Caco-2 (cell line): ENCODE measurements around the gene RRAS2. TPM values are rescaled to one million over a fixed set of nuclear protein-coding genes. Genes with fewer than 3 reads are reported as not detected.

Experiments used
- BruUV-seq: library from RNA; stranded (reverse); fragments of 400-500 nt; replicated peaks from 2 replicates; lab custom pipeline; 2021; lab: Mats Ljungman, UMichigan
- CTCF ChIA-PET: fragments of 300-600 bp; sonication (Branson Sonifier 250); formaldehyde crosslinking; loops from one replicate; lab custom pipeline; 2022; ENCODE audit warnings: antibody characterized with exemption; lab: Charles Lee
- POLR2A ChIA-PET: fragments of 300-600 bp; sonication (Branson Sonifier 250); formaldehyde crosslinking; loops from one replicate; lab custom pipeline; 2022; ENCODE audit warnings: antibody characterized with exemption; lab: Charles Lee
- DNase-seq, 2 experiments: peaks; one replicate each; pipeline versions ENCODE4 v3.0.0 to v3.0.0-alpha.2; 2020 to 2022
- H3K27me3 ChIP-seq: replicated peaks from 2 replicates; pipeline ENCODE4 v1.6.0; 2011; ENCODE audit warnings: low read length; ENCODE audit not compliant: control insufficient read depth, insufficient read depth
- H3K36me3 ChIP-seq: 2 replicates; pipeline ENCODE4 v1.5.1; 2011; ENCODE audit warnings: low read length; ENCODE audit not compliant: control insufficient read depth, insufficient read depth
- H3K4me1 ChIP-seq: fragments of 250-450 bp; sonication (Bioruptor Pico); 2 replicates; pipeline ENCODE4 v1.5.1; 2020; ENCODE audit warnings: mild to moderate bottlenecking
- H3K4me3 ChIP-seq: 2 replicates; pipeline ENCODE4 v1.5.1; 2011; ENCODE audit warnings: low read depth, mild to moderate bottlenecking, control low read depth, low read length
- H3K9me3 ChIP-seq: fragments of 250-450 bp; sonication (Bioruptor Pico); 2 replicates; pipeline ENCODE4 v1.5.1; 2020; ENCODE audit warnings: mild to moderate bottlenecking, moderate library complexity
- H3K27ac Mint-ChIP-seq: one replicate; pipeline ENCODE4 v1.8.0; 2022; ENCODE audit warnings: mixed read lengths; ENCODE audit not compliant: unreplicated experiment
- H3K27me3 Mint-ChIP-seq: one replicate; pipeline ENCODE4 v1.8.0; 2022; ENCODE audit warnings: mixed read lengths; ENCODE audit not compliant: insufficient read depth, unreplicated experiment
- H3K36me3 Mint-ChIP-seq: one replicate; pipeline ENCODE4 v1.8.0; 2022; ENCODE audit warnings: mild to moderate bottlenecking, mixed read lengths; ENCODE audit not compliant: insufficient read depth, unreplicated experiment
- H3K4me1 Mint-ChIP-seq: one replicate; pipeline ENCODE4 v1.8.0; 2022; ENCODE audit warnings: low read depth, mixed read lengths; ENCODE audit not compliant: unreplicated experiment
- H3K4me3 Mint-ChIP-seq: one replicate; pipeline ENCODE4 v1.8.0; 2022; ENCODE audit warnings: mild to moderate bottlenecking, moderate library complexity, mixed read lengths; ENCODE audit not compliant: unreplicated experiment
- H3K9me3 Mint-ChIP-seq: one replicate; pipeline ENCODE4 v1.8.0; 2022; ENCODE audit warnings: mixed read lengths; ENCODE audit not compliant: unreplicated experiment
- intact Hi-C: fragments of 100-400 bp; cut with micrococcal nuclease; formaldehyde crosslinking; loops from one replicate; pipeline ENCODE4 v1.10.0; 2022; ENCODE audit not compliant: unreplicated experiment
- total RNA-seq: library from RNA; stranded (reverse); gene quantifications from 2 replicates; pipeline ENCODE4 v1.2.3, GENCODE V29; 2022
- TF ChIP-seq, protein P1 (sequence below), 2 experiments: fragments of 200-600 bp in 1 of 2; IDR thresholded peaks; 1 replicate in 1 of 2; 2 replicates in 1 of 2; pipeline versions ENCODE4 v1.5.1 to v1.8.0; 2011 to 2022; ENCODE audit warnings: antibody characterized with exemption in 1 of 2, control low read depth in 1 of 2, inconsistent platforms in 1 of 2, low read depth in 1 of 2, low read length in 1 of 2, mild to moderate bottlenecking in 1 of 2, moderate library complexity in 1 of 2; ENCODE audit not compliant: insufficient read depth in 1 of 2, severe bottlenecking in 1 of 2, unreplicated experiment in 1 of 2

The RRAS2 gene
- total RNA-seq, 1 experiment from 2014 or later, result 94.7 TPM

DNA sequence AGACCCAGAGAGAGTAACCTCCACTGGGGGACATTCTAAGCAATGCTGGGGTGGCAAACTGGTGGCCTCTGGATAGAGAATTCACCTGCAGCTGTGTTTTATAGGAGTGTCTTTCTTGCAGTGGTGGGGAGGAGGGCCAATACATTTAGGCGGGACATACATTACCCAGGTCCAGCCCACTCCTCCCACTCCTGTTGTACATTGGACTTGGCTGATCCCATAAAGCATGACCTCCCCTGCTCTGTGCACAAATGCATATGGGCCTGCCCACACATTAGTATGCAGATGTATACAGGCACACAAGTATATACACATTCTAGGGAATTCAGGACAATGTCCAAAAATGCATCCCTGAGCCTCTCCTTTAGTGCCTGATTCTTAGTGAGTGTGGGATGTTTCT lies 99.1 kb downstream of the RRAS2 start:
- ChIA-PET POLR2A (no interaction called here), CTCF (no interaction called here)
- Mint-ChIP-seq H3K27ac (no peak overlapping the region), H3K36me3 (peaks cover 69% of the 10 kb centered on the region), H3K4me3 (no peak overlapping the region), H3K9me3 (no peaks in the 10 kb centered on the region), H3K27me3 (no peaks in the 10 kb centered on the region), H3K4me1 (peaks cover 31% of the 10 kb centered on the region)
- H3K27me3 ChIP-seq, result no peaks in the 10 kb centered on the region
- BruUV-seq, result no TSS peak
- TF ChIP-seq, protein P1, sequence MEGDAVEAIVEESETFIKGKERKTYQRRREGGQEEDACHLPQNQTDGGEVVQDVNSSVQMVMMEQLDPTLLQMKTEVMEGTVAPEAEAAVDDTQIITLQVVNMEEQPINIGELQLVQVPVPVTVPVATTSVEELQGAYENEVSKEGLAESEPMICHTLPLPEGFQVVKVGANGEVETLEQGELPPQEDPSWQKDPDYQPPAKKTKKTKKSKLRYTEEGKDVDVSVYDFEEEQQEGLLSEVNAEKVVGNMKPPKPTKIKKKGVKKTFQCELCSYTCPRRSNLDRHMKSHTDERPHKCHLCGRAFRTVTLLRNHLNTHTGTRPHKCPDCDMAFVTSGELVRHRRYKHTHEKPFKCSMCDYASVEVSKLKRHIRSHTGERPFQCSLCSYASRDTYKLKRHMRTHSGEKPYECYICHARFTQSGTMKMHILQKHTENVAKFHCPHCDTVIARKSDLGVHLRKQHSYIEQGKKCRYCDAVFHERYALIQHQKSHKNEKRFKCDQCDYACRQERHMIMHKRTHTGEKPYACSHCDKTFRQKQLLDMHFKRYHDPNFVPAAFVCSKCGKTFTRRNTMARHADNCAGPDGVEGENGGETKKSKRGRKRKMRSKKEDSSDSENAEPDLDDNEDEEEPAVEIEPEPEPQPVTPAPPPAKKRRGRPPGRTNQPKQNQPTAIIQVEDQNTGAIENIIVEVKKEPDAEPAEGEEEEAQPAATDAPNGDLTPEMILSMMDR (IDR thresholded peaks at IDR 0.05; ENCODE audit: insufficient read depth in 1 of 2, low read depth in 1 of 2, low read length in 1 of 2, severe bottlenecking in 1 of 2, unreplicated experiment in 1 of 2), result no peak
- H3K4me3 ChIP-seq, result no peak overlapping the region
- no peaks in the 10 kb centered on the region for H3K9me3 ChIP-seq
- H3K4me1 ChIP-seq, result peaks cover 47% of the 10 kb centered on the region
- no peak for DNase-seq
- intact Hi-C loops, result no loop called here
- peaks cover 5% of the 10 kb centered on the region; the same call in 1 of the 2 replicates for H3K36me3 ChIP-seq

DNA sequence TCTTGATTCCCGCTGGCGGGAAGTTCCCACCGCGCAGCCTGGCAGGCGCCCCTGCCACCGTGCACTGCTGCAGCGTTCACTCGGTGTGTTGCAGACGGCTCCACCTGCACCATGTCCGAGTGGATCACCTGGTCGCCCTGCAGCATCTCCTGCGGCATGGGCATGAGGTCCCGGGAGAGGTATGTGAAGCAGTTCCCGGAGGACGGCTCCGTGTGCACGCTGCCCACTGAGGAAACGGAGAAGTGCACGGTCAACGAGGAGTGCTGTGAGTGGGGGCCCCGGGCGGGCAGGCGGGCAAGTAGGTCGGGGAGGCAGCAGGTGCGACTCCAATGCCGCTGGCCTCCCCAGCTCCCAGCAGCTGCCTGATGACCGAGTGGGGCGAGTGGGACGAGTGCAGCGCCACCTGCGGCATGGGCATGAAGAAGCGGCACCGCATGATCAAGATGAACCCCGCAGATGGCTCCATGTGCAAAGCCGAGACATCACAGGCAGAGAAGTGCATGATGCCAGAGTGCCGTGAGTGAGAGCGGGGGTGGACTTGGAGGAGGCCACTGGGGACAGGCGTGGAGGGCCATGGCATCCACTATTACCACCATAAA lies 99.7 kb downstream of the RRAS2 start:
- POLR2A ChIA-PET, result no interaction called here
- CTCF ChIA-PET, result interaction anchor here (1.3 to 1.6 kb wide), 3 partner anchors 49 to 304 kb away, joined by 4 to 9 read pairs (median 5); partner anchors contain the start of gene SPON1
- H3K27me3 Mint-ChIP-seq, result no peaks in the 10 kb centered on the region
- Histone ChIP-seq H3K36me3 (peaks cover 5% of the 10 kb centered on the region; the same call in 1 of the 2 replicates), H3K4me1 (peaks cover 52% of the 10 kb centered on the region), H3K4me3 (no peak overlapping the region), H3K27me3 (no peaks in the 10 kb centered on the region), H3K9me3 (no peaks in the 10 kb centered on the region)
- H3K4me1 Mint-ChIP-seq, result peaks cover 37% of the 10 kb centered on the region
- TF ChIP-seq, protein P1 (IDR thresholded peaks at IDR 0.05; ENCODE audit: insufficient read depth in 1 of 2, low read depth in 1 of 2, low read length in 1 of 2, severe bottlenecking in 1 of 2, unreplicated experiment in 1 of 2), result no peak
- peaks cover 69% of the 10 kb centered on the region for H3K36me3 Mint-ChIP-seq
- no peak for DNase-seq
- no TSS peak for BruUV-seq
- H3K9me3 Mint-ChIP-seq, result no peaks in the 10 kb centered on the region
- H3K4me3 Mint-ChIP-seq, result no peak overlapping the region
- peak overlapping the region; percentile 90 for H3K27ac Mint-ChIP-seq
- intact Hi-C loops, result no loop called here

DNA sequence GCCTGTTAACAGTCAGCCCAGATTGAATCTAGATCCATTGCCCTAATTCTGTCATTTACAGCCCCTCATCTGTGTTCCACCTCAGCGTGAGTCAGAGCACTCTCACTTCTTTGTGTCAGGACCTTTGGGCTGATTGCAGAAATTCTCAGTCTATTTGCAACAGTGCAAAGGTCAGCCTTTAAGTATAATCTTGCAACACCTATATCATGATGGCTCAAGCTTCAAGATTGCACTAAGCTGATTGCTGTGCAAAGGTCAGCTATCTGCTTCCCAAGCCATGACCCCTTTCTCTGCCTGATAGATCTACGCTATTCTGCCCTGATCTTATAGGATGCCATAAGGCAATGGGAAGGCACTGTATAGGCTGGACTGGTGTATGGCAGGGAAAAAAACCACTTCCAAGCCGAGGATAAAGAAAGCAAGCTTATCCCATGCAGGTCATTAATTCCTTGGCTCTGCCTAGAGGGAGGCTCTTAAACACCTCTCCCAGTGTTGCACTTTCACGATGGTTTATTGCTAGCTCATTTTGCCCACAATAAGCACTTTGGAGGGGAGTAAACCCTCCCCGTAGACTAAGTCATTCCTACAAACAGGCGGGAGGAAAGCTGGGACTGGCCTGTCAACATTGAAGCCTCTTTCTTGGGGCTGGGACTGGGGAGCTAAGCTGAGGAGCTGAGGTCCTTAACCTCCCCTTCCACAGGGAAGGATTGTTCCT lies 100.6 kb downstream of the RRAS2 start:
- Histone ChIP-seq H3K9me3 (no peaks in the 10 kb centered on the region), H3K27me3 (no peaks in the 10 kb centered on the region), H3K4me3 (no peak overlapping the region), H3K4me1 (peaks cover 56% of the 10 kb centered on the region), H3K36me3 (peaks cover 5% of the 10 kb centered on the region; the same call in 1 of the 2 replicates)
- CTCF ChIA-PET, result interaction anchor here (0.6 to 1.6 kb wide), 6 partner anchors 11 to 385 kb away, joined by 3 to 9 read pairs (median 4); partner anchors contain the start of gene SPON1
- POLR2A ChIA-PET, result no interaction called here
- Mint-ChIP-seq H3K36me3 (peaks cover 67% of the 10 kb centered on the region), H3K9me3 (no peaks in the 10 kb centered on the region), H3K27ac (peak overlapping the region; percentile 90), H3K4me1 (peaks cover 43% of the 10 kb centered on the region), H3K4me3 (peak overlapping the region; percentile 32), H3K27me3 (no peaks in the 10 kb centered on the region)
- DNase-seq, result peak; percentile 86 to 88
- intact Hi-C loops, result no loop called here
- TF ChIP-seq, protein P1 (IDR thresholded peaks at IDR 0.05; ENCODE audit: insufficient read depth in 1 of 2, low read depth in 1 of 2, low read length in 1 of 2, severe bottlenecking in 1 of 2, unreplicated experiment in 1 of 2), result no peak
- no TSS peak for BruUV-seq
